ENCODE results near the gene NCKAP1. TPM values are rescaled to one million over a fixed set of nuclear protein-coding genes. Genes with fewer than 3 reads are reported as not detected.
"Not testable (repeated sequence)": the region's sequence is repeated elsewhere in the genome, so short reads cannot be mapped to it uniquely, and the experiment has no call there.

Gene NCKAP1
- total RNA-seq, 4 donors from 2014 or later = 114 to 144 (median 124) TPM

- DNase-seq (ENCODE audit: low spot score) (no peak), ATAC-seq (ENCODE audit: low FRiP score) (no peak)
- TF ChIP-seq CTCF (IDR thresholded peaks at IDR 0.05) = no peak
These were observed 136.5 kb downstream of the NCKAP1 start for GRCh38 chr2:182901748-182902147.

GRCh38 chr2:182898718-182899117, 139.5 kb downstream of the NCKAP1 start:
- DNase-seq (ENCODE audit: low spot score) (no peak), ATAC-seq (ENCODE audit: low FRiP score) (no peak)
- no peak for TF ChIP-seq CTCF (IDR thresholded peaks at IDR 0.05)

- ATAC-seq (ENCODE audit: low FRiP score) = no peak
- no peak for TF ChIP-seq CTCF (IDR thresholded peaks at IDR 0.05)
- no peak for DNase-seq (ENCODE audit: low spot score)
These were observed 141.1 kb downstream of the NCKAP1 start for GRCh38 chr2:182897137-182897536.

GRCh38 chr2:182895798-182896197, 142.5 kb downstream of the NCKAP1 start:
- TF ChIP-seq CTCF (IDR thresholded peaks at IDR 0.05) = no peak
- no peak for ATAC-seq (ENCODE audit: low FRiP score)
- no peak for DNase-seq (ENCODE audit: low spot score)

GRCh38 chr2:182895169-182895568, 143.1 kb downstream of the NCKAP1 start:
- ATAC-seq (ENCODE audit: low FRiP score) (no peak), DNase-seq (ENCODE audit: low spot score) (no peak)
- no peak for TF ChIP-seq CTCF (IDR thresholded peaks at IDR 0.05)

GRCh38 chr2:182894174-182894573, 144.1 kb downstream of the NCKAP1 start:
- DNase-seq (ENCODE audit: low spot score) (no peak), ATAC-seq (ENCODE audit: low FRiP score) (no peak)
- TF ChIP-seq CTCF (IDR thresholded peaks at IDR 0.05) = no peak

- no peak for TF ChIP-seq CTCF (IDR thresholded peaks at IDR 0.05)
- ATAC-seq (ENCODE audit: low FRiP score) (no peak), DNase-seq (ENCODE audit: low spot score) (no peak)
These were observed 144.6 kb downstream of the NCKAP1 start for GRCh38 chr2:182893666-182894065.

GRCh38 chr2:182893035-182893434, 145.2 kb downstream of the NCKAP1 start:
- not testable (repeated sequence) for ATAC-seq (ENCODE audit: low FRiP score); DNase-seq (ENCODE audit: low spot score)

All from omental fat pad (tissue), 4 donors.